Fibroblast of lung (primary cell): ENCODE data around the gene SLC24A4. TPM values are rescaled to one million over a fixed set of nuclear protein-coding genes. Genes with fewer than 3 reads are reported as not detected.

Source experiments
- DNase-seq, 2 donors: peaks; one replicate each; pipeline versions ENCODE4 v3.0.0 to v3.0.0-alpha.2; 2010; ENCODE audit warnings: low read depth in 2 of 2
- H2AFZ ChIP-seq: 2 replicates; pipeline ENCODE4 v1.5.1; 2012; ENCODE audit warnings: low read length, control low read depth, inconsistent platforms
- H3K27ac ChIP-seq: 2 replicates; pipeline ENCODE4 v1.5.1; 2011; ENCODE audit warnings: low read length, control low read depth; ENCODE audit not compliant: insufficient read depth
- H3K27me3 ChIP-seq: 2 replicates; pipeline ENCODE4 v1.5.1; 2011; ENCODE audit warnings: mild to moderate bottlenecking, low read length; ENCODE audit not compliant: control insufficient read depth, insufficient read depth
- H3K36me3 ChIP-seq: 2 replicates; pipeline ENCODE4 v1.5.1; 2011; ENCODE audit warnings: low read length; ENCODE audit not compliant: control insufficient read depth, insufficient read depth
- H3K4me1 ChIP-seq: 2 replicates; pipeline ENCODE4 v1.5.1; 2011; ENCODE audit warnings: low read length; ENCODE audit not compliant: control insufficient read depth, insufficient read depth; ENCODE audit errors: extremely low read depth
- H3K4me2 ChIP-seq: 2 replicates; pipeline ENCODE4 v1.5.1; 2011; ENCODE audit warnings: low read length, control low read depth; ENCODE audit not compliant: insufficient read depth; ENCODE audit errors: extremely low read depth
- H3K4me3 ChIP-seq, 4 experiments: fragments of 200-600 bp in 1 of 4; sonication (generic) in 1 of 4; replicated peaks in 1 of 4; 2 replicates each; pipeline ENCODE4 v1.5.1; 2011 to 2016; ENCODE audit warnings: low read length in 4 of 4, low read depth in 3 of 4, mild to moderate bottlenecking in 3 of 4, control low read depth in 2 of 4, inconsistent platforms in 1 of 4, mixed read lengths in 1 of 4; ENCODE audit not compliant: insufficient read depth in 1 of 4; ENCODE audit errors: control extremely low read depth in 1 of 4
- H3K79me2 ChIP-seq: 2 replicates; pipeline ENCODE4 v1.5.1; 2012; ENCODE audit warnings: mild to moderate bottlenecking, low read length, inconsistent platforms; ENCODE audit not compliant: control insufficient read depth, insufficient read depth
- H3K9ac ChIP-seq: 2 replicates; pipeline ENCODE4 v1.5.1; 2011; ENCODE audit warnings: mild to moderate bottlenecking, low read length, control low read depth; ENCODE audit not compliant: insufficient read depth
- H3K9me3 ChIP-seq: 2 replicates; pipeline ENCODE4 v1.5.1; 2012; ENCODE audit warnings: low read depth, low read length; ENCODE audit not compliant: control insufficient read depth, insufficient read depth
- H4K20me1 ChIP-seq: 2 replicates; pipeline ENCODE4 v1.5.1; 2011; ENCODE audit warnings: low read length; ENCODE audit not compliant: control insufficient read depth, insufficient read depth; ENCODE audit errors: extremely low read depth
- CTCF ChIP-seq, 2 donors: IDR thresholded peaks in 1 of 2; conservative IDR thresholded peaks in 1 of 2; 1 replicate in 1 of 2; 2 replicates in 1 of 2; pipeline ENCODE4 v1.5.1; 2011 to 2012; ENCODE audit warnings: low read length in 2 of 2, control low read depth in 1 of 2, inconsistent platforms in 1 of 2, low read depth in 1 of 2, mild to moderate bottlenecking in 1 of 2
- EZH2 ChIP-seq: IDR thresholded peaks from 2 replicates; pipeline ENCODE4 v1.5.1; 2012; ENCODE audit warnings: low read length, control low read depth, mild to moderate bottlenecking; ENCODE audit errors: missing control alignments
- polyA plus RNA-seq, 2 donors: library from polyadenylated mRNA; depleted of rRNA in 1 of 2; stranded (reverse) in 1 of 2; unstranded in 1 of 2; fragments of >200 nt; gene quantifications; 2 replicates each; pipeline ENCODE4 v1.2.1, GENCODE V29; 2011 to 2012; ENCODE audit warnings: missing spikeins in 1 of 2
- total RNA-seq: library from RNA; depleted of rRNA; stranded (reverse); fragments of >200 nt; gene quantifications from 2 replicates; pipeline ENCODE4 v1.2.1, GENCODE V29; 2014

SLC24A4 gene
- total and polyA plus RNA-seq, 2 donors (not counting 1 experiment from before 2014, with no cell fraction given): 0.03 TPM; not detected in 1

GRCh38 chr14:92282669-92283068 is 40.3 kb upstream of the SLC24A4 start:
- no peaks in the 10 kb centered on the region for H3K4me1 ChIP-seq
- no peaks in the 10 kb centered on the region for H4K20me1 ChIP-seq
- H3K27me3 ChIP-seq: no peaks in the 10 kb centered on the region
- no peak for DNase-seq
- H3K4me3 ChIP-seq: no peak overlapping the region
- no peaks in the 10 kb centered on the region for H3K79me2 ChIP-seq
- no peak overlapping the region for H2AFZ ChIP-seq
- no peaks in the 10 kb centered on the region for H3K36me3 ChIP-seq
- H3K9ac ChIP-seq: no peak overlapping the region
- TF ChIP-seq EZH2 (no peak), CTCF (conservative IDR thresholded peaks at IDR 0.05 in 1 of 2, IDR thresholded peaks at IDR 0.05 in 1 of 2; ENCODE audit: low read depth in 1 of 2, low read length in 2 of 2) (no peak)
- H3K27ac ChIP-seq: no peak overlapping the region
- no peaks in the 10 kb centered on the region for H3K9me3 ChIP-seq
- no peak overlapping the region for H3K4me2 ChIP-seq

GRCh38 chr14:92285311-92285710 is 37.7 kb upstream of the SLC24A4 start:
- Histone ChIP-seq H3K4me3 (no peak overlapping the region), H3K4me1 (no peaks in the 10 kb centered on the region), H3K36me3 (no peaks in the 10 kb centered on the region), H3K27me3 (no peaks in the 10 kb centered on the region), H3K27ac (no peak overlapping the region), H3K9ac (no peak overlapping the region), H3K9me3 (no peaks in the 10 kb centered on the region), H2AFZ (no peak overlapping the region), H3K4me2 (no peak overlapping the region), H4K20me1 (no peaks in the 10 kb centered on the region), H3K79me2 (no peaks in the 10 kb centered on the region)
- DNase-seq: no peak
- no peak for TF ChIP-seq EZH2
- TF ChIP-seq CTCF (conservative IDR thresholded peaks at IDR 0.05 in 1 of 2, IDR thresholded peaks at IDR 0.05 in 1 of 2; ENCODE audit: low read depth in 1 of 2, low read length in 2 of 2): no peak

DNA sequence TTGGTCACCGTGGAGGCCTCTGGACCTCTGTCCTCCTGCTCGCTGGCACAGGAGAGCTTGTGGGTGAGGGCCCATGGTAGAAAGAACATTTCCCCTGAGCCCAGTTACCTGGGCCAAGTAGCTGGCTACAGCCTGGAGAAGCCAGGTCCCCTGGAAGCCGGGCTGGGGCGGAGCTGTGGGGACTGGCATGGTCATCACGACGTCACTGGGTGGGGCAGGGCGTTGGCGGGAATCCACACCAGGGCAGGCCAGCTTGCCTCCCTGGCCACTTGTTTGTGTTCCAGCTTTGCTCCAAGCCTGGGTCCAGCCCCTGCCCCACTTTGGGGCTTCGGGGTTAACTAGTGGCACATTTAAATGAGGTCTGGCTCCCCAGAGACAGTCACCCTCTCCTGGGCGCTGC is 35.0 kb upstream of the SLC24A4 start:
- H3K27ac ChIP-seq: no peak overlapping the region
- H3K79me2 ChIP-seq: no peaks in the 10 kb centered on the region
- TF ChIP-seq CTCF (conservative IDR thresholded peaks at IDR 0.05 in 1 of 2, IDR thresholded peaks at IDR 0.05 in 1 of 2; ENCODE audit: low read depth in 1 of 2, low read length in 2 of 2) (no peak), EZH2 (no peak)
- no peaks in the 10 kb centered on the region for H3K4me1 ChIP-seq
- no peaks in the 10 kb centered on the region for H3K36me3 ChIP-seq
- H3K4me2 ChIP-seq: no peak overlapping the region
- no peaks in the 10 kb centered on the region for H4K20me1 ChIP-seq
- DNase-seq: no peak
- no peaks in the 10 kb centered on the region for H3K9me3 ChIP-seq
- H3K9ac ChIP-seq: no peak overlapping the region
- no peak overlapping the region for H2AFZ ChIP-seq
- H3K27me3 ChIP-seq: no peaks in the 10 kb centered on the region
- no peak overlapping the region for H3K4me3 ChIP-seq
